Activated effector memory CD4-positive, alpha-beta T cell treated with anti-CD3 and anti-CD28 coated beads, Interleukin-2, amount 50 U/mL, for 16 hours (primary cell): ENCODE results near the gene DAGLB.
"Not testable (repeated sequence)": the region's sequence is repeated elsewhere in the genome, so short reads cannot be mapped to it uniquely, and the experiment has no call there.

Experiments
- DNase-seq: peaks from one replicate; pipeline ENCODE4 v3.0.0-alpha.2; 2020

The DAGLB gene

GRCh38 chr7:6425948-6426347 is 21.8 kb downstream of the DAGLB start:
- DNase-seq, result no peak

GRCh38 chr7:6423942-6424701 is 23.6 kb downstream of the DAGLB start:
- no peak for DNase-seq

GRCh38 chr7:6422926-6423632 is 24.7 kb downstream of the DAGLB start:
- no peak for DNase-seq

GRCh38 chr7:6422095-6422494 is 25.7 kb downstream of the DAGLB start:
- no peak for DNase-seq

GRCh38 chr7:6420680-6421079 is 27.1 kb downstream of the DAGLB start:
- DNase-seq, result no peak

DNA sequence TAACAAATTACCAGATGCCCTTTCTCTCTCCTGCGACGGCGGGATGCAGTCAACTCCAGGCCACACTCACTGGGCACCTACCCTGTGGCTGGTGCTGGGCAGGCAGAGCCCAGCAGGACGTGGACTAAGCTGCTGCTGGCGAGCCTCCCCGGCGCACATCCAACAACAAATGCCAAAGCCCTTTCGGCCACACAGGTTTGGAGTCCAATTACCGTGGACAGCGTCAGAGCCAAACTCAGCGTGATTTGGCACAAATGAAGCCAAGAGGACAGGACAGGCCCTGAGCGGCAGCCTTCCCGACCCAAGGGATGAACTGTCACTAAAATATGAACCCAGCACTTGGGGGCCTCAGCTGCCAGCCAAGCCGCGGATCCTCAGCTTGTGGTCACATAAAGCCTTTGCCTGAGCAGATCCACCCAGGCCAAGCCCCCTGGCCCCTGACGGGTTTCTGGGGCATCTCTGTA is 28.4 kb downstream of the DAGLB start:
- no peak for DNase-seq

- no peak for DNase-seq
These were observed 30.3 kb downstream of the DAGLB start for GRCh38 chr7:6417408-6417807.

- DNase-seq, result no peak
These were observed 31.1 kb downstream of the DAGLB start for GRCh38 chr7:6416516-6417145.

DNA sequence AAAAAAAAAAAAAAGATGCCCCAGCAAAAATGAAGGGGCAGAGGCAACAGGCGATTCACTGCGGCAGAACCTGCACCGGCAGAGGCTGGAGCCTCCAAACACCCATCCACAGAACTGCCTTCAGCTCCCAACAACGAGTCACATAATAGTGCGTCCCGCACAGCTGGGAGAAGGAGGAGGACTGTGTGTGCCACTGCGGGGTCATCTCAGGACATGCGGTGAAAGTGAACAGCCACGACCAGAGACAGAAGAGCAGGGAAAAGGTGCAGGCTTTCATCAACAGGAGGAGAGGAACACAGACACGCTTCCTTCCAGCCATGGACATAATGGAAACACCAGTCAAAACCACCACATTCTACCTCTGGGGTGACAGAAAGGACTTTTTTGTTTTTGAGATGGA is 34.1 kb downstream of the DAGLB start:
- no peak for DNase-seq

DNA sequence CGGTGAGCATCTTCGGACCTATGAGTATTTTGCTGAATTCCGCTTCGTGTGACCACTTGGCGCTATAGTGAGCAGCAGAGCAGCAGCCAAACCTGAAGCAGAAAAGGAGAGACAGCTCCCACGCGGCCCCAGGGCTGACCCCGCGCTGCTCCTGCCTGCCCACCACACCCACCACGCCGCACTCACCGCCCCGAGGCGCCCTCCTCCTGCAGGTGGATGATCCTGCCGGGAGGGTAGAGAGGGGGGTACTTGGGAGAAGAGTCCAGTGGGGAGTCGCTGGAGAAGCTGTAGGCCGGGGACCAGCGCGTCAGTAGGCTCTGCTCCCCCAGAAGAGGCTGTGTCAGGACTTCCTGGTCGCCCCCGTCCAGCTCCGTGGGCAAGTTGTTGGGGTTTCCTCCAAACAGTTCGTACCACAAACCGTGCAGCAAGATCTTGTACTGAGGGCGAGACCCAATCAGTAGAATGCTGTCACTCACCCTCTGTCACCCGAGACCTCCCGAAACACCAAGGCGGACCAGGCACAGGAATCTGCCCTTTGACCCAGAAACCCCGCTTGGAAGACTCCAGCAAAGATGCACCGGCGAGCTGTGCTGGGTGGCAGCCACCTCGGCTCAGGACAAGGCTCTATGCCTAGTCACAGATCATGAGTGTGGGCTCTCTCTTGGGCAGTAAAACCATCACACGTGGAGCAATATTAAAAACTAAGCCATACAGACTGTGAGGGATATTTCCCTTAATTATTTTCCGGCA is 37.6 kb downstream of the DAGLB start:
- no peak for DNase-seq

DNA sequence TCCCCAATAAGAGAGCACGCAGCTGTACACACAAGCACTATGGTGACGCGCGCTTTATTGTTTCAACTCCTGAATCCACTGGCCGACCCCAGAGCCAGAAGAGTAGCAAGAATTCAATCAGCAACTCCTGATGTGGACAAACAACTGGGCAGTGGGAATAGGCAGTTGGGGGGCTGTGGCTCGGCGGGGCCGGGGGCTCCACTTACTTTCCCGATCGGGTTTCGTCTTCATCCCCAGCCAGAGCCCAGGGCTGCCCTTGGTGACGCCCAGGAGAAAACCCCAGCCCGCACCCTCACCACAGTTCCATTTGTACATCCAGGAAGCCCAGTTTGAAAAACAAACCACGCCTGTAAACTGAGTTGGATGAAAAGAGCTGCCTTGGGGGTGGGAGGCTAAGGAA is 38.7 kb downstream of the DAGLB start:
- no peak for DNase-seq

- no peak for DNase-seq
These were observed 40.3 kb downstream of the DAGLB start for GRCh38 chr7:6407434-6407833.

DNA sequence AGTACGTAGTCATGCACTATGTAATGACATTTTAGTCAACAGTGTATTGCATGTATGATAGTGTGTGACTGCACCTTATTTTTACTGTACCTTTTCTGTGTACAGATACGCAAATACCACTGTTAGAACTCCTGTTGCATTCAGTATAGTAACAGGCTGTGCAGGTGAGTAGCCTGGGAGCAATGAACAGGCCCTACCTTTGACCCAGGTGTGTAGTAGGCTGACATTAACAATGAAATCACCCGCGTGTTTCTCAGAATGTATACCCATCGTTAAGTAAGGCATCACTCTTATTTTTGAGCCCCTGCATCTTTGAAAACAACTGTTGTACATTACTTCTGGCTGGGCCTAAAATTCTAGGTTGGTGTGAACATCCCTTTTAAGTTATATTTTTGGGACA is 41.6 kb downstream of the DAGLB start:
- no peak for DNase-seq

GRCh38 chr7:6403907-6404306 is 43.8 kb downstream of the DAGLB start:
- DNase-seq, result no peak

- DNase-seq, result no peak
These were observed 45.0 kb downstream of the DAGLB start for GRCh38 chr7:6402741-6403140.

GRCh38 chr7:6402041-6402440 is 45.7 kb downstream of the DAGLB start:
- DNase-seq, result no peak

GRCh38 chr7:6401536-6401935 is 46.2 kb downstream of the DAGLB start:
- no peak for DNase-seq

- DNase-seq, result not testable (repeated sequence)
These were observed 47.3 kb downstream of the DAGLB start for GRCh38 chr7:6400243-6401105.

GRCh38 chr7:6399351-6399750 is 48.4 kb downstream of the DAGLB start:
- DNase-seq, result no peak

DNA sequence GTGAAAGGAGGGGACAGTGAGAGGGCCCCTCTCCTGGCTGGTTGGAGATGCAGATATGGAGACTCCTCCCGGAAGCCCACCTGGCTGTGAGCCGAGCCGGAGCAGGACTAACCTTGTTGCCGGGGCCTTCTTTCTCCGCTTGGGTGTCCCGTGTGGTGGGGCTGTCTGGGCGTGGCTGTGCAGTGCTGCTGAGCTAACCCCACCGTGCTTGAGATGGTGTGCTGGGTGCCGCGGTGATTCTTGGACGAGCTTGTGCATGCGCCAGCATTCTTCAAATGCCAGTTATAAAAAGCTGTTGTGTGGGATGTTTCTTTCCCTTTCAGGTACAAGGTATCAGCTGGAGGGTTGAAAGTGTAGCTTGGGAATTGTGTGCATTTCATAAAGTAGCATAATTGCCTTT is 48.8 kb downstream of the DAGLB start:
- no peak for DNase-seq

DNA sequence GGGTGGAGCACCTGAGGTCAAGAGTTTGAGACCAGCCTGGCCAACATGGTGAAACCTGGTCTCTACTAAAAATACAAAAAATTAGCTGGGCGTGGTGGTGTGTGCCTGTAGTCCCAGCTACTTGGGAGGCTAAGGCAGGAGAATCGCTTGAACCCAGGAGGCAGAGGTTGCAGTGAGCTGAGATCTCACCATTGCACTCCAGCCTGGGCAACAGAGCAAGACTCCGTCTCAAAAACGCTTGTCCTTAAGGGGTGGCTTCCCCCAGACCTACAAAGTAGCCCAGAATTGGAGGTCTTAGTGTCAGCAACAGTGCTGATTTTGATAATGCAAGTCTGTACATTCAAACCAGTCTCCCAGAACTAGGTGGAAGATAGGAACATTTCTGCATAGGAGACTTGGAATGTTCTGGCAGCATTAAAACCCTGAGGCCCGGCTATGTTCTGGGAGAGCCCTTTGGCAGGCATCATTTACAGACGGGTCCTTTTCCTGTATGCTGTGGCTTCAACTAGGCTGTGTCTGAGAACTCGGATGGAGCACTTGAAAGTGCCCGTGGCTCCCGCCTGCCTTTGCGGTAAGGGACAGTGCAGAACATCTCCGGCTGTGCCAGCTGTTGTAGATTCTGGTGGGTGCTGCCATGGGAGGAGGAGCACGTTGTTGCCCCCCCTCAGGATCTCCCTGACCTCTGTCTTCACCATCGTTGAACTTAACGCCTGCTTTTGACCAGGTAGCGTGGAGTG is 49.8 kb downstream of the DAGLB start:
- not testable (repeated sequence) for DNase-seq
